Measurements from ENCODE around the gene TFRC.
"Not testable (repeated sequence)": the region's sequence is repeated elsewhere in the genome, so short reads cannot be mapped to it uniquely, and the experiment has no call there.

Gene TFRC

DNA sequence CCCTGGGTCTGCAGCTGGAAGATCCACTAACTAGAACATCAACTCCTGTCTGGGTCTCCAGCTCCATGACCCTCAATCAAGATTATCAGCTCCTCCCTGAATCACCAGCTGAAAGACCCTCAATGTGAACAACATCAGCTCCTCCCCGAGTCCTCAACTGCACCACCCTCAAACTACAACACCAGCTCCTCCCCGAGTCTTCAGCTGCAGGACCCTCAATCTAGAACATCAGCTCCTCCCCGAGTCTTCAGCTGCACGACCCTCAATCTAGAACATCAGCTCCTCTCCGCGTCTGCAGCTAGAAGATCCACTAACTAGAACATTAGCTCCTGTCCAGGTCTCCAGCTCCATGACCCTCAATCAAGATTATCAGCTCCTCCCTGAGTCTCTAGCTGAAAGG is 79.2 kb downstream of the TFRC start:
- DNase-seq: not testable (repeated sequence)

DNA sequence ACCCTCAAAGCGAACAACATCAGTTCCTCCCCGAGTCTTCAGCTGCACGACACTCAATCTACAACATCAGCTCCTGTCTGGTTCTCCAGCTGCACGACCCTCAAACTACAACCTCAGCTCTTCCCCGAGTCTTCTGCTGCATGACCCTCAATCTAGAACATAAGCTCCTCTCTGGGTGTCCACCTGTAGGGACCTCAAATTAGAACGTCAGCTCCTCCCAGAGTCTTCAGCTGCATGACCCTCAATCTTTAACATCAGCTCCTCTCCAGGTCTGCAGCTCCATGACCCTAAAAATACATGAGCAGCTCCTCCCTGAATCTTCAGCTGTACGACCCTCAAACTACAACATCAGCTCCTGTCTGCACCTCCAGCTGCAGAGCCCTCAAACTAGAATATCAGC is 80.7 kb downstream of the TFRC start:
- DNase-seq: not testable (repeated sequence)

DNA sequence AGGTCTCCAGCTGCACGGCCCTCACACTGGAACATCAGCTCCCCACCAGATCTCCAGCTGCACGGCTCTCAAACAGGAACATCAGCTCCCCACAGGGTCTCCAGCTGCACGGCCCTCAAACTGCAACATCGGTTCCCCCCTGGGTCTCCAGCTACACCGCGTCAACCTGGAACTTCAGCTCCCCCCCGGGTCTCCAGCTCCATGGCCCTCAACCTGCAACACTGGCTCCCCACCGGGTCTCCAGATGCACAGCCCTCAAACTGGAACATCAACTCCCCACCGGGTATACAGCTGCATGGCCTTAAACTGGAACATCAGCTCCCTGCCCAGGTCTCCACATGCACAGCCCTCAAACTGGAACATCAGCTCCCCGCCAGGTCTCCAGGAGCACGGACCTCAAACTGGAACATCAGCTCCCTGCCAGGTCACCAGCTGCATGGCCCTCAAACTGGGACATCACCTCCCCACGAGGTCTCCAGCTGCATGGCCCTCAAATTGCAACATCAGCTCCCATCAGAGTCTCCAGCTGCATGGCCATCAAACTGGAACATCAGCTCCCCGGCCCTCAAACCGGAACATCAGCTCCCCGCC is 81.4 kb downstream of the TFRC start:
- DNase-seq: not testable (repeated sequence)

DNA sequence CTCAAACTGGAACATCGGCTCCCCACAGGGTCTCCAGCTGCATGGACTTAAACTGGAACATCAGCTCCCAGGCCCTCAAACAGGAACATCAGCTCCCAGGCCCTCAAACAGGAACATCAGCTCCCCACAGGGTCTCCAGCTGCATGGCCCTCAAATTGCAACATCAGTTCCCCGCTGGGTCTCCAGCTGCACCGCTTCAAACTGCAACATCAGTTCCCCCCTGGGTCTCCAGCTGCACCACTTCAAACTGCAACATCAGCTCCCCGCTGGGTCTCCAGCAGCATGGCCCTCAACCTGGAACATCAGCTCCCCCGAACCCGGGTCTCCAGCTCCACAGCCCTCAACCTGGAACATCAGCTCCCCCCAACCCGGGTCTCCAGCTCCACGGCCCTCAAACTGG is 82.0 kb downstream of the TFRC start:
- DNase-seq: no peak
